Endodermal cell (in vitro differentiated cells): ENCODE measurements around the gene HSPA1B. TPM values are rescaled to one million over a fixed set of nuclear protein-coding genes. Genes with fewer than 3 reads are reported as not detected.
"Not testable (repeated sequence)": the region's sequence is repeated elsewhere in the genome, so short reads cannot be mapped to it uniquely, and the experiment has no call there.

Experiments used
- DNase-seq: peaks from one replicate; pipeline ENCODE4 v3.0.0-alpha.2; 2017
- H3K27ac ChIP-seq: 2 replicates; pipeline ENCODE4 v1.5.1; 2013; ENCODE audit warnings: mild to moderate bottlenecking, low read depth, low read length, moderate library complexity
- H3K27me3 ChIP-seq: 2 replicates; pipeline ENCODE4 v1.6.1; 2013; ENCODE audit warnings: mild to moderate bottlenecking, low read length, moderate library complexity; ENCODE audit not compliant: insufficient read depth, control insufficient read depth, poor library complexity, severe bottlenecking
- H3K36me3 ChIP-seq: 2 replicates; pipeline ENCODE4 v1.7.0; 2013; ENCODE audit warnings: mild to moderate bottlenecking, low read length, moderate library complexity; ENCODE audit not compliant: control insufficient read depth, insufficient read depth
- H3K4me1 ChIP-seq: one replicate; pipeline ENCODE4 v1.7.0; 2013; ENCODE audit warnings: low read length; ENCODE audit not compliant: control insufficient read depth, insufficient read depth
- H3K4me3 ChIP-seq: 2 replicates; pipeline ENCODE4 v1.5.1; 2013; ENCODE audit warnings: mild to moderate bottlenecking, low read length, moderate library complexity
- H3K9ac ChIP-seq: 2 replicates; pipeline ENCODE4 v1.6.1; 2013; ENCODE audit warnings: mild to moderate bottlenecking, low read length, moderate library complexity; ENCODE audit not compliant: poor library complexity, severe bottlenecking; ENCODE audit errors: extremely low read depth
- H3K9me3 ChIP-seq: 2 replicates; pipeline ENCODE4 v1.6.1; 2013; ENCODE audit warnings: mild to moderate bottlenecking, low read length, moderate library complexity; ENCODE audit not compliant: control insufficient read depth
- H3K27ac Mint-ChIP-seq: 2 replicates; pipeline ENCODE4 v1.8.0; 2020; ENCODE audit warnings: mixed read lengths
- H3K27me3 Mint-ChIP-seq: 2 replicates; pipeline ENCODE4 v1.8.0; 2021; ENCODE audit warnings: mild to moderate bottlenecking, mixed read lengths; ENCODE audit not compliant: insufficient read depth
- H3K36me3 Mint-ChIP-seq: 2 replicates; pipeline ENCODE4 v1.8.0; 2020; ENCODE audit warnings: low read depth, mixed read lengths
- H3K4me1 Mint-ChIP-seq: 2 replicates; pipeline ENCODE4 v1.8.0; 2020; ENCODE audit warnings: mixed read lengths
- H3K4me3 Mint-ChIP-seq: 2 replicates; pipeline ENCODE4 v1.8.0; 2020; ENCODE audit warnings: mild to moderate bottlenecking, moderate library complexity, mixed read lengths
- H3K9me3 Mint-ChIP-seq: 2 replicates; pipeline ENCODE4 v1.8.0; 2020; ENCODE audit warnings: mild to moderate bottlenecking, mixed read lengths
- CTCF ChIP-seq: fragments of 200-600 bp; sonication (generic); conservative IDR thresholded peaks from 2 replicates; pipeline ENCODE4 v1.5.0; 2021; ENCODE audit warnings: antibody characterized with exemption, mild to moderate bottlenecking
- WGBS, 2 experiments: methylation state at CpG; one replicate each; pipeline versions ENCODE4 v1.1.5 to v1.1.7; 2013; ENCODE audit warnings: missing lambda C conversion rate in 2 of 2, mixed read lengths in 1 of 2; ENCODE audit not compliant: insufficient coverage in 1 of 2, insufficient read length in 1 of 2; 5-methylcytosine and 5-hydroxymethylcytosine counted together
- total RNA-seq, 2 donors: library from RNA; stranded (reverse); fragmentation: NEBNext Ultra II Directional in 1 of 2; extraction: Animal tissue kit (Norgen Biotek cat#: 25700) in 1 of 2; gene quantifications; 2 replicates in 1 of 2; 3 replicates in 1 of 2; pipeline ENCODE4 v1.2.1, GENCODE V29; 2021

HSPA1B gene
- total RNA-seq, 2 donors from 2014 or later, result 61.8 to 83.9 TPM

- Histone ChIP-seq H3K4me1 (no peaks in the 10 kb centered on the region), H3K36me3 (peaks cover 32% of the 10 kb centered on the region), H3K27ac (no peak overlapping the region), H3K9me3 (no peaks in the 10 kb centered on the region), H3K4me3 (no peak overlapping the region), H3K9ac (no peak overlapping the region), H3K27me3 (no peaks in the 10 kb centered on the region)
- Mint-ChIP-seq H3K36me3 (peaks cover 21% of the 10 kb centered on the region), H3K27ac (no peak overlapping the region), H3K4me1 (peaks cover 9% of the 10 kb centered on the region), H3K27me3 (no peaks in the 10 kb centered on the region), H3K4me3 (no peak overlapping the region), H3K9me3 (no peaks in the 10 kb centered on the region)
- no peak for DNase-seq
- no peak for TF ChIP-seq CTCF
- 99 to 100% methylated on average over 1 to 5 of the region's 5 CpGs for WGBS, 2 experiments
Observed at GRCh38 chr6:31797588-31797987, 29.9 kb upstream of the HSPA1B start.

GRCh38 chr6:31799781-31800180 lies 27.8 kb upstream of the HSPA1B start:
- Histone ChIP-seq H3K9ac (no peak overlapping the region), H3K27ac (no peak overlapping the region), H3K4me3 (no peak overlapping the region), H3K9me3 (no peaks in the 10 kb centered on the region), H3K4me1 (no peaks in the 10 kb centered on the region), H3K27me3 (no peaks in the 10 kb centered on the region), H3K36me3 (peaks cover 39% of the 10 kb centered on the region)
- DNase-seq, result no peak
- Mint-ChIP-seq H3K27ac (no peak overlapping the region), H3K36me3 (peaks cover 33% of the 10 kb centered on the region), H3K4me3 (no peak overlapping the region), H3K9me3 (no peaks in the 10 kb centered on the region), H3K4me1 (no peaks in the 10 kb centered on the region), H3K27me3 (no peaks in the 10 kb centered on the region)
- no peak for TF ChIP-seq CTCF
- WGBS, 2 experiments, result 90 to 94% methylated on average over 2 to 12 of the region's 12 CpGs

- not testable (repeated sequence) for H3K9ac ChIP-seq, H3K27me3 ChIP-seq, H3K4me3 Mint-ChIP-seq, H3K4me3 ChIP-seq, H3K27ac ChIP-seq, H3K4me1 Mint-ChIP-seq, H3K9me3 ChIP-seq, H3K9me3 Mint-ChIP-seq, DNase-seq, H3K27me3 Mint-ChIP-seq, H3K27ac Mint-ChIP-seq, H3K4me1 ChIP-seq
- 95 to 96% methylated on average over 3 to 7 of the region's 8 CpGs for WGBS, 2 experiments
- peaks cover 33% of the 10 kb centered on the region for H3K36me3 Mint-ChIP-seq
- peaks cover 39% of the 10 kb centered on the region for H3K36me3 ChIP-seq
Observed at GRCh38 chr6:31801031-31801927, 26.3 kb upstream of the HSPA1B start.
